ENCODE data around the gene C14orf132.

DNA sequence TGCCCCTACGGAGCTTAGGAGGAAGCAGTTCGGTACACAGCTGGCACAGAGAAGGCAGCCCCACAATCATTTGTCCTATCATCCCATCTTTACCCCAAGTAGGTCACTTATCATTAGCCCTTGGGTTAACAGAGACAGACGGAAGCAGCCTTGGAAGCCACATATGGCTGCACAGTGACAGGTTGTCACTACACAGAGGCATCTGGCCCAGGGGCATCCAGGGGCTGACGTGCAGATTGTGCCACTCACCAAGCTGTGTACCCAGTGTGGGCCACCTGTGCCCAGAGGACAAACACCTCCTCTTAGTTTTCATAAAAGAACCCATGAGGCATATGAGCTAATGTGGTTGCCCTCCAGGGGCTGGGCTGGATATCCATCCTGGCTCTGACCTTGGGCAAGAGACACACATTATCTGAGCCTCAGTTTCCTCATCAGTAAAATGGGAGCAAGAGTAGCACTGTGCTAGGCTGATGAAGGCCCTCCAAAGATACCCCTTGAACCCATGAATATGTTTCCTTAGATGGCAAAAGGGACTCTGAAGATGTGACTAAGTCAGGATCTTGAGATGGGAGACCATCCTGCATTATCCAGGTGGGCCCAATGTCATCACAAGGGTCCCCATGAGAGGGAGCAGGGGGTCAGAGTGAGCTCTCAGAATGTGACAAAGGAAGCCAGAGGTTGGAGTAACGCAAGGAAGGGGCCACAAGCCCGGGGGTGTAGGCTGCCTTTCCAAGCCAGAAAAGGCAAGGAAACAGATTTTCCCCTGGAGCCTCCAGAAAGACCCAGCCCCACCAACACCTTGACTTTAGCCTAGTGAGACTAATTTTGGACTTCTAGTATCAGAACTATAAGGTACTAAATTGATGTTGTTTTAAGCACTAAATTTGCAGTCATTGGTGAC lies 64.6 kb downstream of the C14orf132 start:
- TF ChIP-seq, protein P1, sequence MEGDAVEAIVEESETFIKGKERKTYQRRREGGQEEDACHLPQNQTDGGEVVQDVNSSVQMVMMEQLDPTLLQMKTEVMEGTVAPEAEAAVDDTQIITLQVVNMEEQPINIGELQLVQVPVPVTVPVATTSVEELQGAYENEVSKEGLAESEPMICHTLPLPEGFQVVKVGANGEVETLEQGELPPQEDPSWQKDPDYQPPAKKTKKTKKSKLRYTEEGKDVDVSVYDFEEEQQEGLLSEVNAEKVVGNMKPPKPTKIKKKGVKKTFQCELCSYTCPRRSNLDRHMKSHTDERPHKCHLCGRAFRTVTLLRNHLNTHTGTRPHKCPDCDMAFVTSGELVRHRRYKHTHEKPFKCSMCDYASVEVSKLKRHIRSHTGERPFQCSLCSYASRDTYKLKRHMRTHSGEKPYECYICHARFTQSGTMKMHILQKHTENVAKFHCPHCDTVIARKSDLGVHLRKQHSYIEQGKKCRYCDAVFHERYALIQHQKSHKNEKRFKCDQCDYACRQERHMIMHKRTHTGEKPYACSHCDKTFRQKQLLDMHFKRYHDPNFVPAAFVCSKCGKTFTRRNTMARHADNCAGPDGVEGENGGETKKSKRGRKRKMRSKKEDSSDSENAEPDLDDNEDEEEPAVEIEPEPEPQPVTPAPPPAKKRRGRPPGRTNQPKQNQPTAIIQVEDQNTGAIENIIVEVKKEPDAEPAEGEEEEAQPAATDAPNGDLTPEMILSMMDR (IDR thresholded peaks at IDR 0.05): no peak
- no peak for TF ChIP-seq POLR2A (IDR thresholded peaks at IDR 0.05)
